Activated T-cell treated with anti-CD3 and anti-CD28 coated beads for 24 hours (primary cell): ENCODE results near the gene NR2C2AP.
"Not testable (repeated sequence)": the region's sequence is repeated elsewhere in the genome, so short reads cannot be mapped to it uniquely, and the experiment has no call there.

Experiments
- DNase-seq: peaks from one replicate; pipeline ENCODE4 v3.0.0-alpha.2; 2020; ENCODE audit warnings: low read depth

NR2C2AP gene

GRCh38 chr19:19203012-19203856 is at the start of gene NR2C2AP:
Gene NR2C2AP (minus strand): TSS chr19:19203414. CDS start chr19:19203060, 354 bp downstream.
- peak; percentile 93 for DNase-seq

GRCh38 chr19:19250196-19250801 is 47.1 kb upstream of the NR2C2AP start:
- DNase-seq = no peak

- DNase-seq = no peak
These were observed 37.3 kb upstream of the NR2C2AP start for GRCh38 chr19:19240476-19240875.

- DNase-seq = no peak
These were observed 36.5 kb upstream of the NR2C2AP start for GRCh38 chr19:19239675-19240074.

GRCh38 chr19:19238126-19238894 is 35.1 kb upstream of the NR2C2AP start:
- no peak for DNase-seq

GRCh38 chr19:19236173-19236572 is 33.0 kb upstream of the NR2C2AP start:
- no peak for DNase-seq

- DNase-seq = no peak
These were observed 31.1 kb upstream of the NR2C2AP start for GRCh38 chr19:19234220-19234816.

GRCh38 chr19:19232261-19232721 is 29.1 kb upstream of the NR2C2AP start:
- no peak for DNase-seq

- DNase-seq = no peak
These were observed 27.8 kb upstream of the NR2C2AP start for GRCh38 chr19:19230999-19231398.

- DNase-seq = no peak
These were observed 26.5 kb upstream of the NR2C2AP start for GRCh38 chr19:19229701-19230100.

GRCh38 chr19:19227217-19227616 is 24.0 kb upstream of the NR2C2AP start:
- no peak for DNase-seq

- DNase-seq = no peak
These were observed 23.4 kb upstream of the NR2C2AP start for GRCh38 chr19:19226663-19227062.

- DNase-seq = no peak
These were observed 23.0 kb upstream of the NR2C2AP start for GRCh38 chr19:19226204-19226603.

- DNase-seq = peak; percentile 62
These were observed 21.8 kb upstream of the NR2C2AP start for GRCh38 chr19:19224852-19225494.

- DNase-seq = no peak
These were observed 21.1 kb upstream of the NR2C2AP start for GRCh38 chr19:19224150-19224851.

GRCh38 chr19:19223636-19224035 is 20.4 kb upstream of the NR2C2AP start:
- DNase-seq = no peak

GRCh38 chr19:19223060-19223459 is 19.8 kb upstream of the NR2C2AP start:
- no peak for DNase-seq

GRCh38 chr19:19221000-19221399 is 17.8 kb upstream of the NR2C2AP start:
- DNase-seq = not testable (repeated sequence)

- no peak for DNase-seq
These were observed 15.7 kb upstream of the NR2C2AP start for GRCh38 chr19:19218911-19219310.

- DNase-seq = no peak
These were observed 13.9 kb upstream of the NR2C2AP start for GRCh38 chr19:19217099-19217498.

- DNase-seq = no peak
These were observed 12.6 kb upstream of the NR2C2AP start for GRCh38 chr19:19215792-19216191.
